ENCODE measurements around the gene FLVCR2.

GRCh38 chr14:75609606-75610475 is 31.4 kb downstream of the FLVCR2 start:
- TF ChIP-seq POLR2AphosphoS5 (IDR thresholded peaks at IDR 0.05; ENCODE audit: borderline replicate concordance, low read depth, low read length) (no peak), EZH2 (IDR thresholded peaks at IDR 0.05) (no peak)

Measured in SK-N-MC (cell line).